ENCODE results near the gene EMD.
A peak's percentile ranks its signal among the peaks of the same experiment; 100 is the strongest.

DNA sequence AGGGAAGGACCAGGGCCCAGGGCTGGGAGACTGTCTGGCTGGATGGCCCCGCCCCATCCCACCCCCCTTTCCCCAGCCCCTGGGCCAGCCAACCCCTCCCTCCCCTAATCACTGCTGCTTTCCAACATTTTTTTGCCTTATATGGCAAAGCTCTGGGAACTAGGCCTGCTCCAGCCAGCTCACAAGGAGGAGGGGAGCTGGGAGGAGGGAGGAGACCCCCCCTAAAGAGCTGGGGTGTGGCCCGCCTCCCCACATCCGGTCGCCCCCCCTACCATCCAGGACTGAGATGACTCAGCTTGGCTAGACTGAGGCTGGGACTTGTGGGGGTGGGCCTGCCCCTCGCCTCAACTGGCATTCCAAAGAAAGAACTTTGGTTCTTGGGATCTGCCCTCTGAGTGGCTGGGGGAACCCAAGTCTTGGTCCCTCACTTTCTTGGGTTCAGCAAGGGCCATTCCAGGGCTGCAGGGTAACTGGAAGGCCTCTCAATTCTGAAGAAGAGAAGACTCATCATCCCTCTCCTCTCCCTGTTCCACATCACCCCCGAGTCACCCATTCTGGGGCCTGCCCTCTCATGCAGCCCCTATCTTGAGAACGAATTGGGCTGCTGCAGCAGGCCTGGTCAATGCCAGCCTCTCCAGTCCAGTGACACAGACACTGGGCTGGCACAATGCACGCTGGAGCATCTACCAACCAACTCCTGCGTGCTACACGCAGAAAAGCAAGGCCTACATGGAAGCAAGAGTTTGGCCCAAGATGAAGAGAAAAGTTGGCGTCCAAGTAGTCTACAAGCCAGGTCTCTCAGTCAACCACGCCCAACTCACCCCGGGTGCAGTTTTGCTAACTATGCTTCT is 9.4 kb upstream of the EMD start:
- TF ChIP-seq, protein P1, sequence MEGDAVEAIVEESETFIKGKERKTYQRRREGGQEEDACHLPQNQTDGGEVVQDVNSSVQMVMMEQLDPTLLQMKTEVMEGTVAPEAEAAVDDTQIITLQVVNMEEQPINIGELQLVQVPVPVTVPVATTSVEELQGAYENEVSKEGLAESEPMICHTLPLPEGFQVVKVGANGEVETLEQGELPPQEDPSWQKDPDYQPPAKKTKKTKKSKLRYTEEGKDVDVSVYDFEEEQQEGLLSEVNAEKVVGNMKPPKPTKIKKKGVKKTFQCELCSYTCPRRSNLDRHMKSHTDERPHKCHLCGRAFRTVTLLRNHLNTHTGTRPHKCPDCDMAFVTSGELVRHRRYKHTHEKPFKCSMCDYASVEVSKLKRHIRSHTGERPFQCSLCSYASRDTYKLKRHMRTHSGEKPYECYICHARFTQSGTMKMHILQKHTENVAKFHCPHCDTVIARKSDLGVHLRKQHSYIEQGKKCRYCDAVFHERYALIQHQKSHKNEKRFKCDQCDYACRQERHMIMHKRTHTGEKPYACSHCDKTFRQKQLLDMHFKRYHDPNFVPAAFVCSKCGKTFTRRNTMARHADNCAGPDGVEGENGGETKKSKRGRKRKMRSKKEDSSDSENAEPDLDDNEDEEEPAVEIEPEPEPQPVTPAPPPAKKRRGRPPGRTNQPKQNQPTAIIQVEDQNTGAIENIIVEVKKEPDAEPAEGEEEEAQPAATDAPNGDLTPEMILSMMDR (IDR thresholded peaks at IDR 0.05) = no peak
- peak; percentile 27 for TF ChIP-seq POLR2A (IDR thresholded peaks at IDR 0.05)

Measured in prostate gland (tissue), 2 donors.